Gastrocnemius medialis (tissue), 4 donors: ENCODE measurements around the gene TNFRSF1B.

Experiments used
- POLR2A ChIP-seq, 2 donors: fragments of 450-650 bp; IDR thresholded peaks; one replicate each; pipeline ENCODE4 v1.6.1; 2017; ENCODE audit warnings: antibody characterized with exemption in 2 of 2, mild to moderate bottlenecking in 2 of 2, moderate library complexity in 2 of 2
- TF ChIP-seq, protein P1 (sequence below), 5 experiments: fragments of 450-650 bp in 3 of 5; fragments of 200-600 bp in 2 of 5; sonication (generic) in 2 of 5; IDR thresholded peaks in 4 of 5; conservative IDR thresholded peaks in 1 of 5; 1 replicate in 4 of 5; 2 replicates in 1 of 5; pipeline ENCODE4 v1.5.1; 2016 to 2019; ENCODE audit warnings: antibody characterized with exemption in 5 of 5, mild to moderate bottlenecking in 3 of 5, moderate library complexity in 3 of 5

DNA sequence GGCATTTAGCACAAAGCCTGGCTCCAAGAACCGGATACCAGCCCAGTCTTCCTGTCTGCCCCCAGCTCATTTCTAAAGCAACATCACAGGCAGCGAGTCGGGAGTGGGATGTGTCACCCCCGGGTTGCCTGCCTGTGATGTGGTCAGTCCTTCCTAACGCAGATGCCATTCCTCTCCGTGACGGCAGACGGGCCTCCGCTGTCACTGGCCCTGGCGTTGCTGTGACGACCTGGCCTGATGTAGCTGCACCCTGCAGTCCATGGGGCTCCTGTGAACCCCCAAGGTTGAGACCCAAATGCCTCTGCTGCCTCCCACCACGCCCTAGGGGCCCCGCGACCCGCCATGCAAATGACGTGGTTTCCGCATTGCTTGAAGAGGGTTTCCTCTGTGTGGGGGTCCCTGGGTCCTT is 12.3 kb downstream of the TNFRSF1B start:
- TF ChIP-seq, protein P1, sequence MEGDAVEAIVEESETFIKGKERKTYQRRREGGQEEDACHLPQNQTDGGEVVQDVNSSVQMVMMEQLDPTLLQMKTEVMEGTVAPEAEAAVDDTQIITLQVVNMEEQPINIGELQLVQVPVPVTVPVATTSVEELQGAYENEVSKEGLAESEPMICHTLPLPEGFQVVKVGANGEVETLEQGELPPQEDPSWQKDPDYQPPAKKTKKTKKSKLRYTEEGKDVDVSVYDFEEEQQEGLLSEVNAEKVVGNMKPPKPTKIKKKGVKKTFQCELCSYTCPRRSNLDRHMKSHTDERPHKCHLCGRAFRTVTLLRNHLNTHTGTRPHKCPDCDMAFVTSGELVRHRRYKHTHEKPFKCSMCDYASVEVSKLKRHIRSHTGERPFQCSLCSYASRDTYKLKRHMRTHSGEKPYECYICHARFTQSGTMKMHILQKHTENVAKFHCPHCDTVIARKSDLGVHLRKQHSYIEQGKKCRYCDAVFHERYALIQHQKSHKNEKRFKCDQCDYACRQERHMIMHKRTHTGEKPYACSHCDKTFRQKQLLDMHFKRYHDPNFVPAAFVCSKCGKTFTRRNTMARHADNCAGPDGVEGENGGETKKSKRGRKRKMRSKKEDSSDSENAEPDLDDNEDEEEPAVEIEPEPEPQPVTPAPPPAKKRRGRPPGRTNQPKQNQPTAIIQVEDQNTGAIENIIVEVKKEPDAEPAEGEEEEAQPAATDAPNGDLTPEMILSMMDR (IDR thresholded peaks at IDR 0.05 in 4 of 5, conservative IDR thresholded peaks at IDR 0.05 in 1 of 5) = no peak
- no peak for TF ChIP-seq POLR2A (IDR thresholded peaks at IDR 0.05)
